Stimulated activated CD4-positive, alpha-beta T cell treated with anti-CD3 and anti-CD28 coated beads, Interleukin-2, amount 100 ng/mL, for 24 hours (primary cell): ENCODE data around the gene OPRM1.

Experiments used
- DNase-seq, 2 donors: peaks; one replicate each; pipeline ENCODE4 v3.0.0-alpha.2; 2020

Gene OPRM1

DNA sequence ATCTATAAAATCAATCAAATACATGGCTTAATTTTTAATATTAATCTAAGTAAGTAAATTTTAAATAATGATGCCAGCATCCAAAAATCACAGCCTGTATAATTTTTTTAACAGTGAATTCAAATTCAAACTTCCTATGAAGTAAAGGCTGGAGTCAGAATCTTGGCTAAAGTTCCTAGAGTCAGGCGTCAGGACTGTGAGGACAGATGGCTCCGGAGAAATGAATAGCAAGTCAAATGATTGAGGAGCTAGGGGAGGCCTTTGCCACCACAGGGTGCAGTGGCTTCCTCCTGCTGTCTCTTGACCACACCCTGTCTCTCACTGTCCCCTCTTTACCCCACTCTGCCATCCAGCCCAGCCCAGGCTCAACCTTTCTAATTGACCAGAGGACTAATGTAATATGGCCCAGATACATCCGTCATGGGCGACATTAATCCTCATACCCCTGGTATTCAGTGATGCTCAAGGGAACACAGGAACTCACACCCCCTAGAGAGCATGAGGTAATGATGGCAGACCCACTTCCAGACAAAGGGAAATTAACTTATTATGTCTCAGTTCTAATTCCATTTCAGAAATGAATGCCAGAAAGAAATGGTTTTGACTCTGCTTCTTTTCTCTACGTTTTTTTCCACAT, 53.4 kb downstream of the OPRM1 start:
- DNase-seq: no peak

DNA sequence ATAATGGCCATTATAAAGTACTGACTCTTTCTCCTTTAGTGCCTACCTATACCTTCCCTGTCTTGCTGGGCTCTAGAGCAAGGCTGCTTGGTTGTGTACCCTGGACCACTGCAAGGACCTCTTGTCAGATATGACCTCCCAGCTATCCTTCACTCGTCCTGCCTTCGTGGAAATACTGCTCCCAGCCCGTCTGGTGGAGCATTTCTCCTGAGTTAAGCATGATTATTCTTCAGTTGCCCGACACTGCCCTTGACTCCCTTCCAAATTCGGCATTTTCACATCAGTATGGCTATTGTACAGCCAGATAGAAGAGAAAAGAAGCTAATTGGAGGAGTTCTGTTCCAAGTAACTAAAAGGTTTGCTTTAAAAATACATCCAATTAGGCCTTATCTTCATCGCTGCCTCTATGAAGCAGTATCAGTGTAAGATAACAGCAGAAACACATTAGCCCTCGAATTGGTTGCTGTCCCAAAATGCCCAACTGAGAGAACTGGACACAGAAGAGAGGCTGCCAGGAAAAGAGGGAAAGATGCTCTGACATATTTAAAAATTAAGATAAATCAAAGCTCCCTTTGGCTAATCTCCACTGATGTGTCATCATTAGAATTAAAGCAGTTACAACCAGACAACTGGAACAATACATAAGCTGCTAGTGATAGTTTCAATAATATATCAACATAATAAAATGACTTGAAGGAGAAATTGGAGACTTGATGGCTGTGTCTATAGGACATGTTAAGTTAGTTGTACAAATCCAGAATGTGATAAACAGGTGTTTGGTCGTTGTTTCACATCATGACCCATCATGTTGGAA, 54.4 kb downstream of the OPRM1 start:
- DNase-seq: no peak

DNA sequence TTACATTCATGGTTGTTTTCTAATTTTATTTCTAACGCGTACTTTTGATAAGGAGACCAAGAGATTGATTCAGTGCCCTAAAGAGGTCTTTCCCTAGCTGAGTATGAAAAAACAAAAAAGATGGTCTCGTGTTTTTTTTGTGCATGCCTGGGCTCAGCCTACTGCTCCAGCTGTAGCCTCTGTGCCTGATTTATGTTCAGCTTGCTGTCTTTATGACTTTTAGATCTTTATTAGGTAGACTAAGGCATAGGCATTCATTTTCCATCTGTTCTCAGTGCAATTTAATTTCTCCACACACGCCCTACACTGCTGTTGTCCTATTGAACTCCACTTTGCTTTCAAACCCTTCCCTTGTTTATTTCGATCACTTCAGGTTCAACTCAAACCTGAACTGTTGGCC, 56.5 kb downstream of the OPRM1 start:
- DNase-seq: no peak

DNA sequence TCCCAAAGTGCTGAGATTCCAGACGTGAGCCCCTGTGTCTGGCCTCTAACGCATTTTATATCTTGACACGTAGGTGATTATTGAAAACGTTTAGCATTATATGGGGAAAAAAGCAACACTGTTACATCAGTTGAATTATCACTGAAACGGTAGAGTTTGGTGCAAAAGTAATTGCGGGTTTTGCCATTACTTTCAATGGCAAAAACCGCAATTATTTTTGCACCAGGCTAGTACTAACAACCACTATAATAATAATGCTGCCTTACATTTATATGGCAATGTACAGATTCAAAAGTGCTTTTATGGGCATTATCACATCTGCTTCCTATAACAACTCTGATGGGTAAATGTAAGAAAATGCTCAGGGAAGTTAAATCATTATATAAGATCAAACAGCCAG, 57.3 kb downstream of the OPRM1 start:
- no peak for DNase-seq

DNA sequence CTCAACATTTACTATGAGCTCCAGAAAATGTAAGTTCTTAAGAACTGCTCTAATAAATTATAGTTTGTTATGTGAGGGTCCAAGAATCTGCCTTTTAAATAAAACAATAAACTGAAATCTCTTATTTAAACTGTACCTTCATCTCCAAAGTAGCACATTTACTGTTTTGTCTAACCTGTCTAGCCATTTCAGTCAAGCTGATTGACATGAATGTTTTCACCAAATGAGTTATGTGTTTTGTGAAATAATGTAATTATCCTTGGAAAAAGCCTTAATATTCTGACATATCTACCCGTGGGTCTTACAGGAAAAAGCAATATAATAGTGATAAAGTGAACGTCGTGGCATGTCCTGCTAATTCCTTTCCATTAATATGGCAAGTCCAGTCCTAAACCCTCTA, 57.8 kb downstream of the OPRM1 start:
- no peak for DNase-seq

DNA sequence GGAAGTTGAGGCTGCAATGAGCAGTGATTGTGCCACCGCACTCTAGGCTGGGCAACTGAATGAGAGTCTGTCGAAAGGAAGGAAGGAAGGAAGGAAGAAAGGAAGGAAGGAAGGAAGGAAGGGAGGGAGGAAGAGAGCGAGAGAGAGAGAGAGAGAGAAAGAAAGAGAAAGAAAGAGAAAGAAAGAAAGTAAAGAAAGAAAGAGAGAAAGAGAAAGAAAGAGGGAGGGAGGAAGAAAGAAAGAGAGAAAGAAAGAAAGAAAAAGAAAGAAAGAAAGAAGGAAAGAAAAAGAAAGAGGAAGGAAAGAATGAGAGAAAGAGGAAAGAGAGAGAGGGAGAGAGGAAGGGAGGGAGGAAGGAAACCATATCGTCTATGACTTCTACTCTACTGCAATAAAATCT, 60.2 kb downstream of the OPRM1 start:
- DNase-seq: no peak

DNA sequence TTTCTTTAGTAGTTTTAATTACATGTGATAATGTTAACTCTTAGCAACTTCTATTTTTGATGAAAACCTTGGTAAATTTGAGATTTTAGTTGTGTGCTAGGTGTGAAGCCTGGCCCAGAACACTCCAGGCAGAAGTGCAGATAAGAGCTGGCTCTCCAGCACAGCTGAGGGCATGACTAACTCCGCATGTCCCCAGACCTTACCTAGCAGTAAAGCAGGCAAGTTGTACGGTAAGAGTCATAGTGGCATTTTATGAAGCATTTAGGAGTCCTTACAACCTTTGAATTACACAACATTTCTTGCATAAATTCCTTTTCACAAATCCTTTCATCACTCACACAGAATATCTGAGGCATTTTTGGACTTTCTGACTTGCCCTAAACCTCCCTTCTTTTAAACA, 67.2 kb downstream of the OPRM1 start:
- DNase-seq: no peak

DNA sequence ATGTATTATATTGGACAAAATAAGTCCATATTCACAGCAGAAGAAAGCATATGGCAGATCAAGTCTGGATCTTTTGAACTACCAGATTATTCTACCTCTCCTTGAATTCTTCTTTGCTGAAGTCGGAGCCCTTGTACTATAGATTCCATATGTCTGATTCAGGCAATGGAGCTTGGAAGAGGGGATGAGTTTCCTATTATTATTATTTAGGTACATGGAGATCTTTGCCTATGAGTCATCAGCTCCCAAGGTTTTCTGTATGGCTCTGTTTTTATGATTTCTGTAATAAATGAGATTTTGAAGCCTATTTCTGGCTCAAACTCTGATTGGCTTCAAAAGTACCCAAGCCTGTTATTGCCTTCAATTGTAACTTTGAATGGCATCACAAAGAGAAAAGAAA, 72.0 kb downstream of the OPRM1 start:
- DNase-seq: no peak

DNA sequence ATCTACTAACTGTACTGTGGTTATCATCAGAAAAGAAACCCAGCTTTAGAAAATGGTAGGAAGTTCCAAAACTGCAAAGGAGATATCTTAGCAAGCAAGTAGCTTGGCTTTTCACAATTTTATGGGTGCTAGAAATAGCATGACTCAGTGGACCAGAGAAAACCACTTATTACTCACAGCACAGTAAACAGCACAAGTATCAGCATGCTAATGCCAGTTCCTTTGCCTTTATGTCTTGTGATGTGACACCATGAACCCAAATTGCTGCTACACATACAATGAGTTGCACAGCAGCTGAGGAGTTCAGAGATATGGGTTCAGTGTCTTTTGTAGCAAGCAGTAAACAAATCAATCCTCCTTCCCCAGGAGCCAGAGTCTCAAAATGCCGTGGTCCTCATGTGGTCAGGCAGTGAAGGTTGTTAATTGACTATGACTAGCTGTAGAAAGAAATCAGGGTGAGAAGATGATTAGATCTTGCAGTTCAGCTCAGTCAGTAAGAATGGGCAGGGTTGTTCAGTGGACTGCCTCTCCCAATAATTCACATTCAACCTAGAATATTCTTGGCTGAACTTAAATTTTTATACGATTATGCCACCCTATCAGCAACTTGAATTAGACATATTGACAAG, 73.3 kb downstream of the OPRM1 start:
- no peak for DNase-seq

DNA sequence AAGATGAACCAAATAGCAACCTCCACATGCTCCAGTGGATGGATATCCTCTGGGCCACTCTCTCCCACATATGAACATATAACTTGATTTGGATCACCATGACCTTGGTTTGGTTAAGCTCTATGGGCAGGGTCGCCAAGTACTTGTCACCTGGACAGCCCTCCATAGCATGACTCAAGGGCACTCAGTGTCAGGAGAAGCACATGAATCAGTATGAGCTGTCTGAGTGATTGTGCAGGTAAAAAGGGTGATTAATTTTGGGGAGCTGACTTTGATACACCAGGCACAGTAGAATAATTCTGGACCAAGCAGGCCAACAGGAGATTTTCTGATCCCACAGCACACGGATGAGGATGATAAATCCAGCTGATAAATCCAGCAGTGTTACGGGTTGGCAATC, 74.4 kb downstream of the OPRM1 start:
- DNase-seq: no peak

DNA sequence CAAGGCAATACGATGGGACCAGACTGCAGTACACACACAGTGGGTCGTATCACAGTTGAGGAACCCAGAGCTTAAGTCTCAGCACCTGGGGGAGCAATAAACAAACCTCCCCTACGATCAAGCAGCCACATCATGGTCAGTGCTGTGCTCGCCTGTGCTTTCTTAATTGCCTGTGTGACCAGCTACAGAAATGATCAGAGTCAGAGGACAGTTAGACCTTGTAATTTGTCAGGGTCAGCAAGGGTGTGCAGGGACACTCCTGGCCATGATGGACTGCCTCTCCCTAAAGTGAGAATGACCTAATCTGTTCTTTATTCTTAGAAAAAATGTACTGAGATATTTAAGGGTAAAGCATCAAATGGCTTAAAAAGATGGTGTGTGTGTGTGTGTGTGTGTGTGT, 78.4 kb downstream of the OPRM1 start:
- DNase-seq: no peak

DNA sequence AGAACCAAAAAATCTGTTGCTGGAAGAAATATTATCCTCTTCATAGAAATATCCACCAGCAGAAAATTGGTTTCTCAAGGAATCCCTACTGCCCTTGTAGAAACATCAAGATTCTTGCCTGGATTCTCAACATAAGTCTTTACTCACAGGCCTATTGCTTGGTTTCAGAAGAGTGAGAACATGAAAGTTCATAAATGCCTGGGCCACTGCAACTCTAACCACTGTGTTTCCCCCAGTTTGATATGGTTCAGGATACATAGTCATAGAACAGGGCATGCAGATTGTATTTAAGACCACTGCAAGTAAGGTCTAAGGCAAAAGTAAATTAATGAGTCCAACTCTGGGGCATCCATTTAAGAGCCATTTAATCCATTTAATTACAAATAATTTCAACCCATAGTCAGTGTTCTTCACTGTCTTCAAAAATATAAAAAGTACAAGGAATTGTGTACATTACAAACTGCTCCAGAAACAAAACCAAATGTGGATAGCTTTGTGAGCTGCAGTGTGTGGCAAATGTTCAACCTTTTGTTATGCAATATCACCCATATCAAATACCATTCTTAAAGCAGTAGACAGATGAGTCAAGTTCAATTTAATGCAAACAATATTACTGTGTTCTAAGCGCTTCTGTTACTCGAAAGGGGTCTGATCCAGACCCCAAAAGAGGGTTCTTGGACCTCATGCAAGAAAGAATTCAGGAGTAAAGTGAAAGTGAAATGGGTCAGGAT, 83.3 kb downstream of the OPRM1 start:
- DNase-seq: no peak

DNA sequence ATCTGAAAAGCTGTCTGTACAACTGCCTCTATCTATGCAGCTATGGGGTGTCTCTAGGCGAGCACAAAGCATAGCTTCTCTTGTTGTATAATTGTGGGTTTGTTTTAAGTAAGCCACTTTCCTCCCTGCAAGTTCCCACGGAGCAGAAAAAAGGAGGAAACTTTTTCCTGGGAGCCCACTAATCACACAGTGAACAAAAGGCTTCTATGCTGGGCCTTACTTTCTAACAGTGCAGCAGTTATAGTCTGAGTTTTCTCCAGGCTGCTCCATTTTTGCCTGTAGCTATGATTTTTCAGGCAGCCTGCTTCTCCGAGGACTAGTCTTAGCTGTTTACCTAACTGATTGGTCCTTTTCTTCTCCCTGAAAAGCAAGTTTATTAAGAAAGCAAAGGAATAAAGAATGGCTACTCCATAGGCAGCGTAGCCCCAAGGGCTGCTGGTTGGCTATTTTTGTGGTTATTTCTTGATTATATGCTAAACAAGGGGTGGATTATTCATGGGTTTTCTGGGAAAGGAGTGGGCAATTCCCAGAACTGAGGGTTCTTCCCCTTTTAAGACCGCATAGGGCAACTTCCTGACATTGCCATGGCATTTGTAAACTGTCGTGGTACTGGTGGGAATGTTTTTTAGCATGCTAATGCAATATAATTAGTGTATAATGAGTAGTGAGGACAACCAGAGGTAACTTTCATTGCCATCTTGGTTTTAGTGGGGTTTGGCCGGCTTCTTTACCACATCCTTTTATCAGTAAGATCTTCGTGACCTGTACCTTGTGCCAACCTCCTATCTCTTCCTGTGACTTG, 84.3 kb downstream of the OPRM1 start:
- DNase-seq: no peak

DNA sequence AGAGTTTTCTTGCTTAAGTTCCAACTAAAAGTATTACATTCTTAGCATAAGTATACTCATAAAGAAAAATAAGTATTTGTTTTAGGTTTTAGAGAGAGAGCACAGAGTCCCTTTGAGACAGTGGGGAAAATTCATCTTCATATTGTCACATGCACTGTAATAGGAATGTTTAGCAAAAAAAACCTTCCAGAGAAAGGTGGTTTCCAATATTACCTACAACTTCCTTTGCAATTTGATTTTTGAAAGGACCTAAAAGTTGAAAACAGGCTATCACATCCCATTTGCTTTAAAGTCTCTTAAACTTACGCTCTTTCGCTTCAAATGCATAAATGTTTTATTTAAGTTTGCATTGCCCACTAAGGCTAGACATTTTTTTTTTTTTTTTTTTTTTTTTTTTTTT, 86.4 kb downstream of the OPRM1 start:
- DNase-seq: no peak

DNA sequence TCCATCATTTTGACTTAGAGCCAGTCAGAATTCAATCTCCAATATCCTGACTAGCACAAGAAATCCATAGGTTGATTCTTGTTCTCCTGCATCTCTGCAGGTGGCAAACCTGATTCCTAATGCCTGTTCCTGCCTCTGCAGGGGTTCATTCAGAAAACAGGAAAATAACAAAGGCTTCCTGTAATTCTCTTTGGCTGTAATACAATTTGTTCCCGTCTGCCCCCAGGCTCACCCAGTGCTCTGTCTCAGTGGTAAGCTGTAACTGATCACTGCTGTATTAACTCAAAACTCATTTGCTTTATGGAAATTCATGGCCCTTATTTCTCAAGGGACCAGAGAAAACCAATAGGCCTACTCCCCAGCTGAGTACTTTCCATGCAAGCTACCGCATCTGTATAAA, 88.6 kb downstream of the OPRM1 start:
- DNase-seq: no peak

DNA sequence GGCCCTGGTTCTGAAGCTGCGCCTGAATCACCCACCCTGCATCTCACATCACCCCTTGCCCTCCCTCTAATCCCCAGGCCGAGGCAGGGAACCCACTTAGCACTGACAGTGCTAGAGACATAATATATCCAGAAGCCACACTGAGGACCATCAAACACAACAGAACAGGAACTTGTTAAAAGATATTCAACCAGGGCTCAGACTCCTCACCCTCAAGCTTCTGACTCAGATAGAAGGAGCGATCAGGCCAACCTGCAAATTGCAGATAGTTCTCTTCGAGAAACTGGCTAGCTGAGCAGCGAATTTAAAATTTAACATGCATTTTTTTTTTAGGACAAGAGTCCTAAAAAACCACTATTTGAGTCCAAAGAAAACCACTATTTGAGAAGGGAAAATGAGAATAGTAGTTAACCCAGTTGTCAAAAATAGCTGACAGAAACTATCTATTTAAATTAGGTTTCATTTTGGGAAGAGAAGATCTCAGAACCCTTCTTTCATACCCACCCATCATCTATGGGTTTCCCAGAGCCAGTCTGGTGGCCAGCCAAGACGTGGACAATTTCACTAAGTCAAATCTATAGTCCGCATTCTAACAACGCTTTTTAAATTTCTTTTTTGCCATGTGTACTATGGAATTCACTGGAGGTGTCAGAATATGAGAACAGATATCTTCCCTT, 95.6 kb downstream of the OPRM1 start:
- DNase-seq: no peak

DNA sequence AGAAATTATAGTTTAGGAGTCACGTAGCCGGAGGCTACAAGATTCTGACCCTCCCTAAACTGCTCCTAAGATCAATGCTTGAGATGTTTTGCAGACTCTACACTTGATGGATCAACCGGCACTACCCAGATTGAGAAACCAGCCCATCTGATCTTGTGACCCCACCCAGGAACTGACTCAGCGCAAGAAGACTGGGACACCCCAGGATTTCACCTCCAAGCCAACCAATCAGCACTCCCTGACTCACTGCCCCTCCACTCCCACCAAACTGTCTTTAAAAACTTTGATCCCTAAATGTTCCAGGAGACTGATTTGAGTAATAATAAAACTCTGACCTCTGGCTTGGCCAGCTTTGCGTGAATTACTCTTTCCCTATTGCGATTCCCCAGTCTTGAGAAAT, 99.8 kb downstream of the OPRM1 start:
- no peak for DNase-seq

DNA sequence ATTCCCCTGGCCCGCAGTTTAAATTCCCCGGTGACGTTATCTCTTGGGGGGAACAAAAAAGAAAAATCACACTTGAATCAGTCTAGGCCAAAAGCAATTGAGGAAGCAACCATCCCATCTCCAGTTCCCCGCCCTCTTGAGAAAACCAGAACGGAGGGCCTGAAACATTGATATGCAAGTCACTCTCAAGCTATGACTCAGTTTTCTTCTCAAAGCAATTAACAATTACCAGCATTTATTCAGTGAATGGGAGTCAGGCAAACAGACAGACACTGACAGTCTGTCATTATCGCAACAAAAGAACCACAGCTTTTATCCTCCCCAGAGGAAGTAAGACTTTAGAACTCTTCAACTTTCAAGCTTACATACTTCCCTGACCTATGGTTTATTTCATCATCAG, 100.9 kb downstream of the OPRM1 start:
- DNase-seq: no peak

DNA sequence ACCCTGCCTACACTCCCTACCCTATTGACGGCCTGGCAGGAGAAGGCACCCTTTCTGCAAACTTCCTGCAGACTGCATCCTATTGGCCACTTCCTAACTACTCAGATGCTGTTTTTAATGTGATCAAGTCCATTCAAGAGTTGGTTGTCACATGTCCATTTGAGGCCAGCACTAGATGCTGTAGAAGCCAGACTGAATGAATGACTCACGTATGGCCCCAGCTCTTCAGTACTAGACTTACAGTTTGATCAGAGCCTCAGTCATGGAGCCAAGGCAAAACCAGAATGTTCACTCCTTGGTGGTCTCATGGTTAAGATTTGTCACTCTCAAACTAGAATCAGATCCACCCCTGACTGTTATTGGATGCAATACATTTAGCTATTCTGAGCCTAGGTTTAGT, 101.7 kb downstream of the OPRM1 start:
- no peak for DNase-seq

DNA sequence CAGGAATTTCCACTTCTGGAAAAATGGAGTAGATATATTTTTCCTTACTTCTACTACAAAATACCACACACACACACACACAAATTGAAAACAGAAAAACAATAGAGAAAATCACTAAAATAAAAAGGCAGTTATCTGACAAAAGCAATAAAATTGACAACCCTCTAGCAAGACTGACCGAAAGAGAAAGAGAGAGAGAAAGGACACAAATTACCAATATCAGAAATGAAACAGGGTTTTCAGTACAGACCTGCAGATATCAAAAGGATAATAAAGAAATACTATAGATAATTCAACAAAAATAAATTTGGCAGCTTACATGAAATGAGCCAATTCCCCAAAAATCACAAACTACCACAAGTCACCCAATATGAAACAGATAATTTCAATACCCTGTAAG, 104.7 kb downstream of the OPRM1 start:
- no peak for DNase-seq

DNA sequence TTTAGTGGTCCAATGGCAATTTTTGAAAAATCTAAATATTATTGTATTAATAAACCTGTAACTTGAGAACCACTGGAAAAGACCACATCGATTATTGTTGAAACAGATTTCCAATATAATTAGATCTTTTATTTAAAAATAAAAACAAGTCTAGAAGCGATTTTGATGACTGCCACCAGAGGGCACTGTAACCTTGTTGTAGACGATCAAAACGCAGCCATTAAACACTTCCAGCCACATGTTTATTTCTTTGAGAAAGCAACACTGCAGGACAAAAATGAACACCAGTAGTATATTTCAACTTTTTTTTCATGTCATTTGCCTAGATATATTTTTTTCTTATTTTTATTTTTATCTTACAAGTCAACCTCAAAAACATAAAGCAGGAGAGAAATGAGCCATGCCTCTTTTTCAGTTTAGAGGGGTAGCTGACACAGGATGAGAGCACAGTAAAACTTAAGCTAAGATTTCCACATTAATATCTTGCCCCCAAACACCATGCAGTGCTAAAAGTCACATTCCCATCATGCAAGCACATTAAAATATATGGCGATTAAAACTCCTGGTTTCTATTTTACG, 115.4 kb downstream of the OPRM1 start:
- DNase-seq: peak; percentile 63 to 77
